Gastroesophageal sphincter (tissue), 3 donors: ENCODE results near the gene KRTAP5-6.

Experiments used
- EP300 ChIP-seq: sonication (generic); formaldehyde crosslinking; IDR thresholded peaks from one replicate; pipeline ENCODE4 v1.6.1; 2017; ENCODE audit warnings: antibody characterized with exemption, mild to moderate bottlenecking
- POLR2AphosphoS5 ChIP-seq: sonication (generic); formaldehyde crosslinking; IDR thresholded peaks from one replicate; pipeline ENCODE4 v1.6.1; 2017; ENCODE audit warnings: antibody characterized with exemption
- TF ChIP-seq, protein P1 (sequence below), 4 experiments: fragments of 200-600 bp in 2 of 4; fragments of 450-650 bp in 2 of 4; sonication (generic) in 1 of 4; IDR thresholded peaks; one replicate each; pipeline ENCODE4 v1.5.1; 2017 to 2019; ENCODE audit warnings: antibody characterized with exemption in 4 of 4, mild to moderate bottlenecking in 2 of 4, moderate library complexity in 2 of 4

DNA sequence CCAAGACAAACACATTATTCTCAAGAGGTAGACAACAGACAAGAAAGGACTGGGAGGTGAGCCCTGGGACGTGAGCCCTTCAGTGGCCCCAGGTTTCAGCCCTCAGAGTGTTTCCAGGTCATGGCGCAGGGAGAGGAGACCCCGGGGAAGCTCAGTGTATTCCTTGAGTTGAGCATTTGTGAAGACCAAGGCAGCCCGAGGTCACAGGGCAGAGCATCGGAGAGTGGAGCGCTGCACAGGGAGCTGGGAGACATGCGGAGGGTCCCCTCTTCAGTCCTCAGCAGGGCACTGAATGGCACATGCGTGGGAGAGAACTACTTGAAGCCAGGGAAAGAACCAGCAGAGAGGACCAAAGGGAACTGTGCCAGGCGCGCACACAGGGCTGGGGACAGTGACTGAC lies 11.7 kb downstream of the KRTAP5-6 start:
- TF ChIP-seq, protein P1, sequence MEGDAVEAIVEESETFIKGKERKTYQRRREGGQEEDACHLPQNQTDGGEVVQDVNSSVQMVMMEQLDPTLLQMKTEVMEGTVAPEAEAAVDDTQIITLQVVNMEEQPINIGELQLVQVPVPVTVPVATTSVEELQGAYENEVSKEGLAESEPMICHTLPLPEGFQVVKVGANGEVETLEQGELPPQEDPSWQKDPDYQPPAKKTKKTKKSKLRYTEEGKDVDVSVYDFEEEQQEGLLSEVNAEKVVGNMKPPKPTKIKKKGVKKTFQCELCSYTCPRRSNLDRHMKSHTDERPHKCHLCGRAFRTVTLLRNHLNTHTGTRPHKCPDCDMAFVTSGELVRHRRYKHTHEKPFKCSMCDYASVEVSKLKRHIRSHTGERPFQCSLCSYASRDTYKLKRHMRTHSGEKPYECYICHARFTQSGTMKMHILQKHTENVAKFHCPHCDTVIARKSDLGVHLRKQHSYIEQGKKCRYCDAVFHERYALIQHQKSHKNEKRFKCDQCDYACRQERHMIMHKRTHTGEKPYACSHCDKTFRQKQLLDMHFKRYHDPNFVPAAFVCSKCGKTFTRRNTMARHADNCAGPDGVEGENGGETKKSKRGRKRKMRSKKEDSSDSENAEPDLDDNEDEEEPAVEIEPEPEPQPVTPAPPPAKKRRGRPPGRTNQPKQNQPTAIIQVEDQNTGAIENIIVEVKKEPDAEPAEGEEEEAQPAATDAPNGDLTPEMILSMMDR (IDR thresholded peaks at IDR 0.05): no peak
- TF ChIP-seq EP300: no peak
- TF ChIP-seq POLR2AphosphoS5: no peak
